SKM-1 treated with dmso at 0.1 percent for 144 hours (cell line): Measurements from ENCODE around the gene CNGA3.

Source experiments
- DNase-seq: peaks from one replicate; lab custom pipeline; 2025; ENCODE audit not compliant: unreplicated experiment; lab: John Stamatoyannopoulos, UW

The CNGA3 gene

GRCh38 chr2:98438190-98439133, 92.2 kb downstream of the CNGA3 start:
- DNase-seq: no peak

GRCh38 chr2:98441706-98442450, 95.6 kb downstream of the CNGA3 start:
- DNase-seq: no peak

GRCh38 chr2:98442488-98442887, 96.2 kb downstream of the CNGA3 start:
- no peak for DNase-seq

- peak; percentile 43 for DNase-seq
Observed at GRCh38 chr2:98444436-98445176, 98.3 kb downstream of the CNGA3 start, which contains the start of gene INPP4A. Gene INPP4A, plus strand, starts transcription at chr2:98444858. Its CDS starts 75,191 bp downstream, at chr2:98520049.

- no peak for DNase-seq
Observed at GRCh38 chr2:98445177-98445682, 99.0 kb downstream of the CNGA3 start.

GRCh38 chr2:98445683-98446581, 99.7 kb downstream of the CNGA3 start:
- DNase-seq: no peak

GRCh38 chr2:98446850-98447249, 100.6 kb downstream of the CNGA3 start:
- DNase-seq: no peak
